Kidney glomerular epithelial cell (primary cell): ENCODE results near the gene PAX4.

Experiments used
- DNase-seq: peaks from one replicate; lab custom pipeline; 2025; lab: John Stamatoyannopoulos, UW

The PAX4 gene

DNA sequence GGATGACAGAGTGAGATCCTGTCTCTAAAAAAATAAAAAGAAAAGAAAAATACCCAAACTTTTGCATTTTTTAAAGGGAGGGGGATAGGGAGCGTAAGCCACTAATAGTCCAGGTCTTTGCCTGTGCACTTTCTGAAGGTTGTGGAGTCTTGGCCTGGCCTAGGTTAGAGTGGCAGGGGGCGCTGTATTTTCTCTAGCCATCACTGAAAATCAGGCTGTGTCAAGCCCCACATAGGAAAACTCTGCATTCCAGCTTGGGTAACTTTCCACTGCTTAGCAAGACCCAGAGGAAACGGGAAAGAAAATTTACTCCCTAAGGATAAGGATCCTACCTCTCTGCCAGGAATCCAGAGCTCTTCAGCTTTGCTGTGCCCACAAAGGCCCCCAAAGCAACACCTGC lies 10.5 kb upstream of the PAX4 start:
- DNase-seq: no peak

DNA sequence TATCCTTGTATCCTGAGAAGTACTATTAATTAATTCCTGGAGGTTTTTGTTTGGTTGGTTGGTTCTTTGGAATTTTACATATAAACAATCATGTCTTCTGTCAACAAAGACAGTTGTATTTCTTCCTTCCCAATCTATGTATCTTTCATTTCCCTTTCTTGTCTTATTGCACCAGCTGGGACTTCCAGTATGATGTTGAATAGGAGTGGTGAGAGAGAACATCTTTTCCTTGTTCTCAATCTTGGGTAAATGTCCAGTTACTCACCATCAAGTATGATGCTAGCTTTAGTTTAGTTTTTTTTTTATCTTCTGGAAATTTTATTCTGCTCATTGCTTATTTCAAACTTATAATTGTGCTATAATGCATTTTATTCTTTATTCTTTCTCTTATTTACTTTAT lies 7.4 kb upstream of the PAX4 start:
- DNase-seq: no peak

DNA sequence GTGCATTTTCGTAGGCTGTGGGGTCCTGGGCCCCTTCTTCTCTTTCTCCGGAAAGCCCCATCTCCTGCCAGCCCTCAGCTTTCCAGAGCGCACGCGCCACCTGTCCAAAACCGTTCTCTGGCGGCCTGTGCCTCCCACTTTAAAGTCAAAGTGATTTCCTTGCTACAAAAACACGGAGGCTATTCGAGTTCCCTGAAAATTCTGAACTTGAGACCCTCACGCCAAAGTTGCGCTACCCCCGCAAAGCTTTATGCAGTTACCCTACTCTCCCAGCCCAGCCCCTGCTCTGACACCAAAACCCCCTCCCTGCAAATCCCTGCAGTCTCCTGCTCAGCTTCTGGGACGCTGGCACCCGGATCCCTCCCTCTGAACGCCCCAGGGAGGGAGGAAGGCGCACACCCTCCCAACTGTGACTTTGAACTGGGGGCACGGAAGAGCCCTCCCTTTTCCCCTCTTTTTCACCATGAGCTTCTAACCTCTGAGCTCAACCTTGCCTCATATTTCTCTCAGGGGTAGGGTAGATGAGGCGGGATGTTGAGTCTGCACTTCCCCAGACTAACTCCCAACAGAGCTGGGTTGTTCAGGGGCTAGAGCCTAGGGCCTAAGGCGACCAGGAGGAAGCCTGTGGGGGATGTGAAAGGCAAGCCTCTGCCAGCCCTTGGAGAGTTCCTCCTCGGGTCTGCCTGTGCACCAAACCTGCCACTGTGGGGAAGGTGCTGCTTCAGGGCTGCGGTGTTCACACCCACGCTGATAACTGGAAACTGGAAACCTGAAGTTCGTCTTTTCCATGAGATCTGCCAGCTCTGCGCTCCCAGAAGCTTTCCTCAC lies 2.7 kb upstream of the PAX4 start:
- DNase-seq: no peak

DNA sequence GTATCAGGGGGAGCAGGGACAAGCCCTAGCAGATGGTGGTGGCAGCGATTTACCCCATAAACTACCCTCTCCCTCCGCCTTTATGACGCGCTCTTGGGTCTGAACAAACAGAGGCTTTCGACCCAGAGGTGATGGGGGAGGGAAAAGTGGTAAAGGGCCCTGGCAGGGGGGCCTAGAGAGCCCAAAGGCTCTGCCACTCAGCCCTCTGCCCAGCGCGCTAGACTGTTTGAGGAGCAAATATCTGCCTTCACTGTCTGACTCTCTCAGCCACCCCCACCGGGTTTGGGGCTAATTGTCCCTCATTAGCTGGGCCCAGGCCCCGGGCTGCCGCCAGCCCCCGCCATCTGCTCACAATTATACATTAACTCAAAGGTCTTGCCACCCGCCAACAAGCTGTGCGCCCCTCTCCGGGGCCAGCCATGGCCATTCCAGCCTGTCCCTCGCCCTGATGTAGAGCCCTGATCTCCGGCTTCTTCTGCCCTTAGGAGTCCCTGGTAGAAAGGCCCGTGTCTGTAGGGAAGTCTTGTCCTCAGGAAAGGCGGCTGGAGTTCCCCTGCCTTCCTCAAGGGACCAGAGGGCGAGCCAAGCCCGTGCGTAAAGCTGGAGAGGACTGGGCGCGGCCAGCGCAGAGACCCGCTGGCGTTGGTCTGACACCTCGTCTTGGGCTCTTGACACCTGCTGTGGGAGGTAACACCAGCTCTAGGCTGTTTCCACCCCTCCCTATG lies 1.9 kb upstream of the PAX4 start:
- no peak for DNase-seq

DNA sequence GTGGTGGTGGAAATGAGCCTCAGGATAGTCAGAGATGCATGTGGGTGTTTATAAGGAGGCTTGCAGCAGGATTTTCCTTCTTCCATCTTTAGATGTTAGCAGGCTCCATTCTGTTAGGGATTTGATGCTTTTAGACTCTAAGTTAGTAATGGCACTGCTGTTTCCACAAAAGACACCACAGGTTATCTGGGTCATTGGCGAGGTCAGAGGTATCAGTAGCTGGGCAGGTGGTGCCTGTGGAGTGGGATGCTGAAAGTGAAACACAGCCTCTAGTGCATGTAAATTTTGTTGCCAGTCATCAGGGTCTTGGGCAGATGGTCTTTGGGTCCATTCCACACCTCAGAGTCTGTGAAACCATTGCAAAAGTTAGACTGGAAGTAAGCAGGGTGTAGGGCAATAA lies 833 bp upstream of the PAX4 start:
- DNase-seq: no peak

DNA sequence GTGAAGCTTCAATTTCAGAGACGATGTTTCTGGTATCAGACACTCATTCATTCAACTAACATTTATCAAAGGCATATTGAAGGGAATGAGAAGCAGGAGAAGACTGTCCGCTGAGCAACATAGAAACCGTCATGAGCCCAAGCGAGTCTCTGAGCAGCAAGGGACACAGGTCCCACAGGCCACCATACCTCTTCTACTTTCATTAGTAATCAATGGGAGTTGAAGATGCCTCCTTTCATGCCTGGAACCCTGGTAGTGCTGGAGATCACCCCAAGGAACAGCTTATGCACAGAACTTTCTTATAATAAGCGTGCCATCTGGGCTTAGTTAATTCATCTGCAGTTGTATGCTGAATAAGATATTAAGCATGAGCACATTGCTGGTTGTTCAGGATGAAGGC lies 1.2 kb downstream of the PAX4 start:
- no peak for DNase-seq

DNA sequence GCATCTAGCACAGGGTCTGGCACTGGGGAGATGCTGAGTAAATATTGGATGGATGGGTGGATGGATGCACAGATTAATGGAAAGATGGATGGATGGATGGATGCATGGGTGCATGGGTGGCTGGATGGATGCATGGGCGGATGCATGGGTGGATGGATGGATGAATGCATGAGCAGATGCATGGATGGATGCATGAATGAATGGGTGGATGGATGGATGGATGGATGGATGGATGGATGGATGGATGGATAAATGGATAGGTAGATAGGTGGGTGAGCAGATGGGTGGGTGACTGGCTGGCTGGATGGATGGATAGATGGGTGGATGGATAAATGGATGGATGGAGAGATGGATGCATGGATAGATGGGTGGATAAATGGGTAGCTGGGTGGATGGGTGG lies 5.7 kb downstream of the PAX4 start:
- DNase-seq: no peak

DNA sequence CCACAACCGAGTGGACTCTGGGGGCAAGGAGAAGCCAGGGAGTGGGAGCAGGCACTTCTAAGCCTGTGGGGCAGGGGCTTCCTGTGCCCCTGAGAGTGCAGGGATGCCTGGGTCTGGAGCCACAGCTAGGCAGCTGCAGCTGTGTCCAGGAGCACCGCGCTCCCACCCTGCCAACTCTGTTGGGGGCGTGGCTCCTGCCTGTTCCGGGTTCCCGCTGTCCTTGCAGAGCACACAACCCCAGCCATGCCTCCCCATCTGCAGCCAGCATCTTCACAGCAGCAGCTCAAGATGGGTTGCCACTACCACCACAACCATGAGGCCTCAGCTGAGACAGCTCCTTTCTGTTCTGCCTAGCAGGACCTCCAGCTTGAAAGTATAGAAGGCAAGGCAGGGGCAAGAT lies 8.6 kb downstream of the PAX4 start:
- no peak for DNase-seq

DNA sequence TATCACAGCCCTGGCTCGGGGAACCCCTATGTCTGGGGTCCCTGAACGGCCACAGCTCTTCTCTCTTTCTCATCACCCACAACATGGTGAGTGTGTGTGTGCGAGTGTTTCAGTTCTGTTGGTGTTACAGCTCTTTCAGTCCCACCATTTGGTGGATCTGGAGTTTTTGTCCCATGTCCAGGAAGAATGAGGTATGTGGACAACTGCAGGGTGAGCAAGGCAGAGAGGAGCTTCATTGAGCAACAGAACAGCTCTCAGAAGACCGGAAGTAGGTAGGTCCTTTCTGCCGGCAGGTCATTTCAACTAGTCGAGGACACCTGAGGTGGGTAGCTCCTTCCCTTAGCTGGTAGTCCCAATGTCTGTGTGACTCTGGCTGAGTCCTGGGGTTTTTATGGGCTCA lies 9.5 kb downstream of the PAX4 start:
- no peak for DNase-seq

DNA sequence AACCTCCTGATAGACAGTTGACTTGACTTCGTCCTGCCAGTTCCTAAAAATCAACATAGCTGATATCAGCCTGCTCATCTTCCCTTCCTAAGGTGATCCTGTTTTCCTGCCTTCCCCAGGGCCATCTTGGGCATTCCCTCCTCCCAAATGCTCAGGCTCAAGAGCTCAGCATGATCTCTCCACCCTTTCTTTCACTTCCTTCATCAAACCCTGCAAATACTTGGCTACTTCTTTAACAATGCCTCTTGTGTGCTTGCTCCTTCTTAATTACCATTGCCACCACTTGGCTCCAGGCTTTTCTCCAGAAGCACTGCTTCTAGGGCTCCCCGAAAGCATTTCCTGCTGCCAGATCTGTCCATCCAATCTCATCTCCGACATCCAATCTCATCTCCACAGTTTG lies 17.1 kb downstream of the PAX4 start:
- DNase-seq: no peak

DNA sequence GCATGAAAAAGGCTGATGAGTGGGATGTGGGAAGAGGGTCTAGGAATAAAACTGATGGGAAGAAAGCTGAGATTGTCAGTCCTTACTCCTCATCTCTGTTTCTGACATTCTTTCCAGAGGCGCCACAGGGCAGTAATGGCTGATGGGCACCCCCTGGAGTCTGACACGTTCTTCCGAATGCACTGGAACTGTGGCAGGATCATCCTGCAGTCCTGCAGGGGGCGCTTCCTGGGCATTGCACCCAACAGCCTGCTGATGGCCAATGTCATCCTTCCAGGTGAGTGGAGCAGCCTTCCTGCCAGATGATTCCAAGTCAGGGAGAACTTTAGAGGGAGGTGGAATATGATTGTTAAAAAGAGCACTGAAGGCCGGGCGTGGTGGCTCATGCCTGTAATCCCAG lies 19.6 kb downstream of the PAX4 start:
- no peak for DNase-seq

DNA sequence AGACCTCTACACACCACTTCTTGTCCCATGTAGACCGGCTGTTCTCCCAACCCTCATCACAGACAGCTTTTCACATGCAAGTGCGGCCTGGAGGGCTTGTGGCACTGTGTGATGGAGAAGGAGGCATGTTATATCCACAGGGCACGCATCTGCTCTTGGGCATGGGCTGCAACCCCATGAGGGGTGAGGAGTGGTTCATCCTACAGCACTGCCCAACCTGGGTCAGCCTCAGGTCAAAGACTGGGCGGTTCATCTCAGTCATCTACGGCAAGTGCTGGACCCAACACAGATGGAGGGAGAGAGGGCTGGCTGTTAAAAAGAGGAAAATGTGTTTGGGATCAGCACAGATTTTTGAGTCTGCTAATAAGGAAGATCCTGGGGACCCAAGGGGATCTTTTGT lies 22.2 kb downstream of the PAX4 start:
- no peak for DNase-seq

DNA sequence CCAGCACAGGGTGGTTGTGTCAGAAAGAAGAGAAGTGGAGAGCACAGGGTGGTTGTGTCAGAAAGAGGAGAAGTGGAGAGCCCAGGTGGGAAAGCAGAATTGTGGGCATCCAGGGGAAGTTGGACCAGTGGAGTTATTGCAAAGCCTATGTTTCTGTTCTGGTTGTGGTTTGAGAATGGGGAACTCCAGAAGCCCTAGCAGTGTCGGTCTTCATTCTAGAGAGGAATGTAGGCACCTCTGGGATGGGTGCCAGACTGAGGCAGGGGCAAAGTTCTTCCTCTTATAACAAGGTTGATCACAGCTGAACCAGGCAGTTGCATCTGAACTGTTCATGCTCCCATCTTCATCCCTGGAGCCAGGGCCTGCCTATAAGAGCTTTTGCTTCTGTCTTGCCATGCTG lies 23.5 kb downstream of the PAX4 start:
- DNase-seq: no peak

DNA sequence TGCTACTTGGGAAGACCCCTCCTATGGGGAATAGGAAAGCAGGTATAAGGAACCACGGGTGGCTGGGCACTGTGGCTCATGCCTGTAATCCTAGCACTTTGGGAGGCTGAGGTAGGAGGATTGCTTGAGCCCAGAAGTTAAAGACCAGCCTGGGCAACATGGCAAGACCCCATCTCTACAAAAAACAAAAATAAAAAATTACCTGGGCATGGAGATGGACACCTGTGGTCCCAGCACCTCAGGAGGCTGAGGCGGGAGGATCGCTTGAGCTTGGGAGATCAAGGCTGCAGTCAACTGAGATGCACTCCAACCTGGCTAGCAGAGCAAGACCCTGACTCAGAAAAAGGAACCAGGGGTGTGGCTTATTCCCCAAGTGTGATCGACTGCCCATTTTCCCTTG lies 25.4 kb downstream of the PAX4 start:
- DNase-seq: no peak

DNA sequence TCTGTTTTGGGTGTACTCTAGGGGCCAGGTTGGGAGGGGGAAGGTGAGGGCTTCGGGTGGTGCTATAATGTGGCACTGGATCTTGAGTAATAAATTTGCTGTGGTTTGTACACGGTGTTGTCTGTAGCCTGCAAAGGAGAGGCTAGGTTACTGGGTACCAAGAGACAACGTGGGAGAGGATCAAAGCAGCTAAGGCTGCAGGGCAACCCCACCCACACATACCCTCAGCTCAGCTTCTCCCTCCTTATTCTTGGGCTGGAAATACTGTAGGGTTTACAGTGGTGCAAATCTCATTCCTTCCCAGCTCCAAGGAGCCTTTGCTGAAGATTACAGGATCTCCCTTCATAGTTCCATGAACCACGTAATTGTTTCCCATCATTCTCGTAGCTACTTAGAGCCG lies 26.4 kb downstream of the PAX4 start:
- DNase-seq: no peak

DNA sequence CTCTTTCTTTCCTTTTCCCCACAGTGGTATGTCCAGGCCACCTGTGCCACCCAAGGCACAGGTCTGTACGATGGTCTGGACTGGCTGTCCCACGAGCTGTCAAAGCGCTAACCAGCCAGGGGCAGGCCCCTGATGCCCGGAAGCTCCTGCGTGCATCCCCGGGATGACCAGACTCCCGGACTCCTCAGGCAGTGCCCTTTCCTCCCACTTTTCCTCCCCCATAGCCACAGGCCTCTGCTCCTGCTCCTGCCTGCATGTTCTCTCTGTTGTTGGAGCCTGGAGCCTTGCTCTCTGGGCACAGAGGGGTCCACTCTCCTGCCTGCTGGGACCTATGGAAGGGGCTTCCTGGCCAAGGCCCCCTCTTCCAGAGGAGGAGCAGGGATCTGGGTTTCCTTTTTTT lies 26.8 kb downstream of the PAX4 start:
- no peak for DNase-seq

DNA sequence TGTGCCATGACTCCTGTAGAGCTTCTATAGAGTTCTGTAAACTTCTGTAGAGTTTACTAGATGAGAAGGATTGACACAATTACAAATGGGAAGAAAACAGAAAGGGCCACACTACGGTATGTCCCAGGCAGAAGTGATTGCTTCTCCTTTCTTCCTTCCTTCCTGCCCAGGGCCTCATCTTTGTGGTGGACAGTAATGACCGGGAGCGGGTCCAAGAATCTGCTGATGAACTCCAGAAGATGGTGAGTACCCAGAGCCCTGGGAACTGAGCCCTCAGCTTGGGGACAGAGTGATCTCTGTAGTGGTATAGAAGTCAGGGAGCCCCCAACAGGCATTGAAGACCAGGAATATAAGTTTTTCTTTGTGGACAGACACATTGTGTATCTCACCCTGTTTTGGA lies 28.0 kb downstream of the PAX4 start:
- no peak for DNase-seq

DNA sequence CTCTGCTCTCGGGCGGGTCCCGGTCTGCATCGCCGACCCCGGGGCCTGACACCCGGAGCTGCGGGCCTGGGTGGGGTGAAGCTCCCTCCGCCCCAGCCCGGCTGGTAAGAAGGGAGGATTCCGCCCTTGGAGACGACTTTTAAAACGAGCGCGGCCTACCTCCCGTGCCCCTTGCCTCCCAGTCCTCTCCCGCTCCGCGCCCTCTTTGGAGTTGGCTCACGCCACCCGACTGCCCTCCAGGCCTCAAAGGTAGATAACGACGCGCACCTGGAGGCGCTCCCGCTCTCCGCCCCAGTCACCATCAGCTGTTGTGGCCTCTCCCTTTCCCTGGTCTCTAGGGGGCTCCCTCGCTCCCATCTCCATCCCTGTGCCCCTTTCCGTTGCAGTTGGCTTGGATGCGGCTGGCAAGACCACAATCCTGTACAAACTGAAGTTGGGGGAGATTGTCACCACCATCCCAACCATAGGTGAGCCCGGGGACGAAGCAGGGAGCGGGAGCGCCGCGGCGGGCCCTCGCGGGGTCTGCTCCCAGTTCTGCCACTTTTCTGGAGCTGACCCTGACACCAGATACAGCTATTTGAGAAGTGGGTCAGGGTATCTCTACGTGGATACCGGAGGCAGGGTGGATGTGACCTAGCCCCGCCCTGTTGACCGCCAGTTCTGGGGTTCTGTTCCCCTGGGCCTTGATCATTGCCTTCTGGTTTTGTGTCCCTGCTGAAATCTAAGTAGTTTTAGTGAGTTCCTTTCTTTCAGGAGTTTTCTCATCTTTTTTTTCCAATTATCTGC lies 29.1 kb downstream of the PAX4 start:
- peak; percentile 62 for DNase-seq

DNA sequence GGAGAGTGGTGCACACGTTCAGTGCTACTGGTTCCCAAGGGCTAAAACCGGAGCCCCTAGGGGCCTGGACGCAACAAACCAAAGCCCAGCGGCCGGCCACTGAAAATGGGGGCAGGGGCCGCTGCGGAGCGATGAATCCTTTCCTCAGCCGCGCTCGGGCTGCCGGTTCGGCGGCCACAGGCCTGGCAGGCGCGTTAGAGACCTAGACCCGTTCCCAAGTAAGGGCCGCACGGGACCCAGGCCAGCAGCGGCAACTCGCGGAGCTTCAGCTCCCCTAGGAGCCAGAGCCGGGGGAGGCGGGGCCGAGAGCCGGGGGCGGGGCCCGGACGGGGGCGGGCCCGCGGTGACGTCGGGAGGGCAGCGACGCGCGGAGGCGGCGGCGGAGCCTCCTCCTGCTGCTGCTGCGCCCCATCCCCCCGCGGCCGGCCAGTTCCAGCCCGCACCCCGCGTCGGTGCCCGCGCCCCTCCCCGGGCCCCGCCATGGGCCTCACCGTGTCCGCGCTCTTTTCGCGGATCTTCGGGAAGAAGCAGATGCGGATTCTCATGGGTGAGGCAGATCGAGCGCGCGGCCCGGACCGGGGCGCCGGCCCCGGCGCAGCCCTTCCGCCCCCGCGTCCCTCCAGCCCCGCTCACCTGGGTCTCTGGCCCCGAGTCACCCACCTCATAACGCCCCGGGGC lies 29.8 kb downstream of the PAX4 start, which contains the start of gene ARF5:
TSS of gene ARF5 (plus strand) at position 393 of the 678 bp plus-strand sequence. CDS start at position 481, 88 bp downstream.
- DNase-seq: peak; percentile 65

DNA sequence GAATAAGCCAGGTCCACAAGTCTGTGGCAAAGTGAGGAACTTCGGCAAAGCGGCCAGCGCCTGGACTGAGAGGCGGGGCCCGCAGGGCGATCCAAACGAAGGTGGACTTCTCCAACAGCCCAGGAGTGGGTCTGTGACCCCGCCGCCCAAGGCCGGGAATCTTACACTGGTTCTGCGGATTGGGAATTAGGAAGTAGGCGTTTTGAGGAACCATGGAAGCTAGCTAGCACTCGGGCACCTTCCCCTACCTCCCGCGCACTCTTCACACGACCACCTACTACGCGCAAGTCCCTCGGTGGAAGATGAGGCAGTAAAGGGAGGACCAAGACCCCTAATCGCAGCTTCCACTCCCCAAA lies 30.3 kb downstream of the PAX4 start:
- no peak for DNase-seq

DNA sequence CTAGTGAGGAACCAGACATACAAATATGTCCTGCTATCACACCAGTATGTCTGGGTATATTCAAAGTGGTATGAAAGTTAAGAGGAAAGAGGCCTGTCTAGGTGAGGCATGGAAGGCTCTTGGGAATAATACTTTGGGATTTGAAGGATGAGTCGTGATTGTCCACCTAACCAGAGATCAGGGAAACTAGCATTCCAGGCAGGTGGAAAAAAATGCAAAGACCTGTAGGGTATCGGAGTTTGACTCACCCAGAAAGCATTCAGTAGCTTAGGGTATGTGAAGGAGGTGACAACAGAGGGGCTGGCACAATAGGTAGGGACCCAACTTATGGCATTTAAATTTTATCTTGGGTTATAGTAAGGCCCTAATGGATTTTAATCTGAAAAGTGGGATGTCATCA lies 31.6 kb downstream of the PAX4 start:
- no peak for DNase-seq
